PC-9 (cell line): ENCODE results near the gene SGMS2. TPM values are rescaled to one million over a fixed set of nuclear protein-coding genes. Genes with fewer than 3 reads are reported as not detected.

Experiments
- BruUV-seq: library from RNA; stranded (reverse); fragments of 400-500 nt; replicated peaks from 2 replicates; lab custom pipeline; 2021; lab: Mats Ljungman, UMichigan
- CTCF ChIA-PET: fragments of 300-600 bp; sonication (Branson Sonifier 250); formaldehyde crosslinking; loops from one replicate; lab custom pipeline; 2022; ENCODE audit warnings: antibody characterized with exemption; lab: Charles Lee
- POLR2A ChIA-PET: fragments of 300-600 bp; sonication (Branson Sonifier 250); formaldehyde crosslinking; loops from one replicate; lab custom pipeline; 2022; ENCODE audit warnings: antibody characterized with exemption; ENCODE audit not compliant: unreplicated experiment; lab: Charles Lee
- DNase-seq, 2 experiments: peaks; one replicate each; pipeline versions ENCODE4 v3.0.0 to v3.0.0-alpha.2; 2015 to 2022; ENCODE audit warnings: mixed read lengths in 1 of 2
- H2AFZ ChIP-seq: fragments of 200-600 bp; sonication (generic); 2 replicates; pipeline ENCODE4 v1.8.1; 2017; ENCODE audit warnings: antibody characterized with exemption
- H3F3A ChIP-seq: fragments of 200-600 bp; sonication (generic); 2 replicates; pipeline ENCODE4 v1.8.1; 2017; ENCODE audit warnings: antibody characterized with exemption, mild to moderate bottlenecking, low read depth; ENCODE audit not compliant: insufficient read depth
- H3K27ac ChIP-seq: fragments of 200-600 bp; sonication (generic); 2 replicates; pipeline ENCODE4 v1.6.1; 2016; ENCODE audit warnings: mixed run types
- H3K27me3 ChIP-seq: fragments of 200-600 bp; sonication (generic); 2 replicates; pipeline ENCODE4 v1.6.1; 2016; ENCODE audit warnings: low read depth, mixed run types; ENCODE audit not compliant: insufficient read depth
- H3K36me3 ChIP-seq: fragments of 200-600 bp; sonication (generic); 2 replicates; pipeline ENCODE4 v1.6.1; 2016; ENCODE audit warnings: low read depth, mixed run types
- H3K4me1 ChIP-seq: fragments of 200-600 bp; sonication (generic); replicated peaks from 2 replicates; pipeline ENCODE4 v1.6.1; 2016; ENCODE audit warnings: mixed run types; ENCODE audit not compliant: insufficient read depth
- H3K4me2 ChIP-seq: fragments of 200-600 bp; sonication (generic); 2 replicates; pipeline ENCODE4 v1.6.1; 2017; ENCODE audit warnings: mixed run types
- H3K4me3 ChIP-seq: fragments of 200-600 bp; sonication (generic); 2 replicates; pipeline ENCODE4 v1.6.1; 2016; ENCODE audit warnings: mixed run types
- H3K79me2 ChIP-seq: fragments of 200-600 bp; sonication (generic); 2 replicates; pipeline ENCODE4 v1.6.1; 2017; ENCODE audit warnings: low read depth, mixed run types
- H3K9me2 ChIP-seq: fragments of 200-600 bp; sonication (generic); 2 replicates; pipeline ENCODE4 v1.8.1; 2017; ENCODE audit warnings: mild to moderate bottlenecking; ENCODE audit not compliant: insufficient read depth
- H3K9me3 ChIP-seq: fragments of 200-600 bp; sonication (generic); 2 replicates; pipeline ENCODE4 v1.8.1; 2016; ENCODE audit warnings: low read depth; ENCODE audit not compliant: insufficient read depth
- H4K20me1 ChIP-seq: fragments of 200-600 bp; sonication (generic); 2 replicates; pipeline ENCODE4 v1.8.1; 2017; ENCODE audit not compliant: insufficient read depth
- CTCF ChIP-seq: fragments of 200-600 bp; sonication (generic); conservative IDR thresholded peaks from 2 replicates; pipeline ENCODE4 v1.6.1; 2017; ENCODE audit warnings: mixed run types, antibody characterized with exemption, mild to moderate bottlenecking, moderate library complexity
- EZH2 ChIP-seq: fragments of 200-600 bp; sonication (generic); IDR thresholded peaks from 2 replicates; pipeline ENCODE4 v1.8.0; 2017; ENCODE audit warnings: antibody characterized with exemption, low read depth
- intact Hi-C: fragments of 100-400 bp; cut with micrococcal nuclease; formaldehyde crosslinking; loops from one replicate; pipeline ENCODE4 v1.10.0; 2022; ENCODE audit not compliant: unreplicated experiment
- total RNA-seq: library from RNA; stranded (reverse); gene quantifications from 2 replicates; pipeline ENCODE4 v1.2.3, GENCODE V29; 2021

SGMS2 gene
- total RNA-seq, 1 experiment from 2014 or later = 17.0 TPM

GRCh38 chr4:107863850-107864371 is 39.2 kb downstream of the SGMS2 start:
- ChIA-PET POLR2A (interaction anchor here (1.0 kb wide), 1 partner anchor 32 kb away, joined by 4 read pairs; no protein-coding TSS in a partner anchor), CTCF (no interaction called here)
- H2AFZ ChIP-seq = no peak overlapping the region
- intact Hi-C loops = no loop called here
- no peaks in the 10 kb centered on the region for H3K9me3 ChIP-seq
- peaks cover 11% of the 10 kb centered on the region; the same call in 1 of the 2 replicates for H3F3A ChIP-seq
- H3K27ac ChIP-seq = peak overlapping the region; percentile 32
- H3K27me3 ChIP-seq = no peaks in the 10 kb centered on the region
- peak overlapping the region; percentile 16; the same call in 1 of the 2 replicates for H3K4me2 ChIP-seq
- no TSS peak for BruUV-seq
- no peaks in the 10 kb centered on the region for H3K79me2 ChIP-seq
- TF ChIP-seq CTCF (no peak), EZH2 (no peak)
- H4K20me1 ChIP-seq = no peaks in the 10 kb centered on the region
- H3K36me3 ChIP-seq = no peaks in the 10 kb centered on the region
- no peak overlapping the region for H3K4me3 ChIP-seq
- H3K4me1 ChIP-seq = peaks cover 21% of the 10 kb centered on the region
- DNase-seq = peak; percentile 48 to 50
- no peaks in the 10 kb centered on the region for H3K9me2 ChIP-seq

GRCh38 chr4:107866726-107867125 is 42.0 kb downstream of the SGMS2 start:
- POLR2A ChIA-PET = no interaction called here
- BruUV-seq = no TSS peak

GRCh38 chr4:107870236-107870635 is 45.5 kb downstream of the SGMS2 start:
- H3F3A ChIP-seq = no peaks in the 10 kb centered on the region
- H3K79me2 ChIP-seq = no peaks in the 10 kb centered on the region
- no peak overlapping the region for H3K4me3 ChIP-seq
- no peaks in the 10 kb centered on the region for H3K36me3 ChIP-seq
- H3K27me3 ChIP-seq = no peaks in the 10 kb centered on the region
- intact Hi-C loops = no loop called here
- ChIA-PET CTCF (no interaction called here), POLR2A (no interaction called here)
- H4K20me1 ChIP-seq = no peaks in the 10 kb centered on the region
- no peak for DNase-seq
- no peak overlapping the region for H3K4me2 ChIP-seq
- no TSS peak for BruUV-seq
- no peaks in the 10 kb centered on the region for H3K9me2 ChIP-seq
- TF ChIP-seq CTCF (no peak), EZH2 (no peak)
- no peak overlapping the region for H2AFZ ChIP-seq
- H3K4me1 ChIP-seq = no peaks in the 10 kb centered on the region
- no peak overlapping the region for H3K27ac ChIP-seq
- no peaks in the 10 kb centered on the region; the same call in 1 of the 2 replicates for H3K9me3 ChIP-seq

More at GRCh38 chr4:107866726-107867125, 42.0 kb downstream of the SGMS2 start:
- H3K4me1 ChIP-seq = peaks cover 21% of the 10 kb centered on the region
- H3K9me3 ChIP-seq = no peaks in the 10 kb centered on the region
- DNase-seq = no peak
- H2AFZ ChIP-seq = no peak overlapping the region
- H3K79me2 ChIP-seq = no peaks in the 10 kb centered on the region
- H4K20me1 ChIP-seq = no peaks in the 10 kb centered on the region
- no peak overlapping the region for H3K27ac ChIP-seq
- H3K36me3 ChIP-seq = no peaks in the 10 kb centered on the region
- H3K4me2 ChIP-seq = no peak overlapping the region
- CTCF ChIA-PET = no interaction called here
- intact Hi-C loops = no loop called here
- no peaks in the 10 kb centered on the region for H3K27me3 ChIP-seq
- H3K9me2 ChIP-seq = no peaks in the 10 kb centered on the region
- H3F3A ChIP-seq = peaks cover 11% of the 10 kb centered on the region; the same call in 1 of the 2 replicates
- H3K4me3 ChIP-seq = no peak overlapping the region
- TF ChIP-seq CTCF (no peak), EZH2 (no peak)
